ENCODE data around the gene IFT43. TPM values are rescaled to one million over a fixed set of nuclear protein-coding genes. Genes with fewer than 3 reads are reported as not detected.

IFT43 gene
- total RNA-seq, 1 experiment from 2014 or later = 17.5 TPM

DNA sequence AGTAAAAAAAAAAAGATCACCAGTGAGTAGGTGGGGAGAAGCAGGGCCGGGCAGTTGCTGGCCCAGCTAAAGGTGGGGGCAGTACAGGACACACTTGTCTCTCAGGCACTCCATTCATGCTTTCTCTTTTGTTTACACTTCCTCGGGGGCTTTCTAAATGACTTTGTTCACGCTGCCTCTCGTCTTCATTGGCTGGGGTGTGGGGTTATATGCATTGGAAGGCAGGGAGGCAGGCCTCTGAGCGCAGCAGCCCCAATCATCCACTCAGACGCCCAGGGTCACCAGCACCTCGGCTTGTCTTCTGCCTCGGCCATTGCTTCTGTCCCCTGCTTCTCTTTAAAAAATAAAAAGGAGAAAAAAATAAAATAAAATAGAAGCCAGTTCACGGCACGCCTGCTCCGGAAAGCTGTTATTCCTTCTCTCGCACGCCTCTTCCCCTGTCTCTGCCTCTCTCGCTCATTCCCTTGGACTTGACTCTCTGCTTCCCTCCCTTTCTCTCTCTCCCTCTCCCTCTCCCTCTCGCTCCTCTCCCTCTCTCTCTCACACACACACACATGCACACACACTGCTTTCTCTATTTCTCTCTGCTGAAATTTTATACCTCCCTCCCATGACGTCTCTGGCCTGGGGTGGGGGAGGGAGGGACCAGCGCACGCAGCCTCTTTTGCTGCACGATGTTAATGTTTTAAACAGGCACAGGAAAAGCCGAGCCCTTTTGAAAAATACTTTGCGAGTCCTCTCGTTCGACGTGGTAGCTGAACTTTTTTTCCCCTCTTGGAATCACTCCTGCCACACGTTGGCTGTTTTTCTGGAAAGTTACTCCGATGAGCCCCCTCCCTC is 3.9 kb upstream of the IFT43 start, which contains the start of gene TGFB3:
TSS of gene TGFB3 (minus strand) at position 570 of the 840 bp plus-strand sequence. CDS start 1,102 bp downstream, outside the sequence.
- DNase-seq (ENCODE audit: low spot score) (no peak), ATAC-seq (peak; percentile 7)
- H3K36me3 Mint-ChIP-seq = no peaks in the 10 kb centered on the region
- no peaks in the 10 kb centered on the region for H3K9me3 Mint-ChIP-seq
- TF ChIP-seq ZNF263 (CRISPR knock-in tag; IDR thresholded peaks at IDR 0.05; ENCODE audit: low read depth) (no peak), ETV6 (CRISPR knock-in tag; IDR thresholded peaks at IDR 0.05) (no peak), ELF4 (CRISPR knock-in tag; IDR thresholded peaks at IDR 0.05; ENCODE audit: low read depth) (no peak), NFE2L1 (CRISPR knock-in tag; IDR thresholded peaks at IDR 0.05) (0 out of 2 replicates have a peak, but pooled peaks have one; percentile 8)
- TF ChIP-seq, protein P1, sequence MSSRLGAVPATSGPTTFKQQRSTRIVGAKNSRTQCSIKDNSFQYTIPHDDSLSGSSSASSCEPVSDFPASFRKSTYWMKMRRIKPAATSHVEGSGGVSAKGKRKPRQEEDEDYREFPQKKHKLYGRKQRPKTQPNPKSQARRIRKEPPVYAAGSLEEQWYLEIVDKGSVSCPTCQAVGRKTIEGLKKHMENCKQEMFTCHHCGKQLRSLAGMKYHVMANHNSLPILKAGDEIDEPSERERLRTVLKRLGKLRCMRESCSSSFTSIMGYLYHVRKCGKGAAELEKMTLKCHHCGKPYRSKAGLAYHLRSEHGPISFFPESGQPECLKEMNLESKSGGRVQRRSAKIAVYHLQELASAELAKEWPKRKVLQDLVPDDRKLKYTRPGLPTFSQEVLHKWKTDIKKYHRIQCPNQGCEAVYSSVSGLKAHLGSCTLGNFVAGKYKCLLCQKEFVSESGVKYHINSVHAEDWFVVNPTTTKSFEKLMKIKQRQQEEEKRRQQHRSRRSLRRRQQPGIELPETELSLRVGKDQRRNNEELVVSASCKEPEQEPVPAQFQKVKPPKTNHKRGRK (CRISPR knock-in tag; IDR thresholded peaks at IDR 0.05; ENCODE audit: borderline replicate concordance) = 0 out of 2 replicates have a peak, but pooled peaks have one; percentile 34
- TF ChIP-seq, protein P2, sequence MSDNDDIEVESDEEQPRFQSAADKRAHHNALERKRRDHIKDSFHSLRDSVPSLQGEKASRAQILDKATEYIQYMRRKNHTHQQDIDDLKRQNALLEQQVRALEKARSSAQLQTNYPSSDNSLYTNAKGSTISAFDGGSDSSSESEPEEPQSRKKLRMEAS (CRISPR knock-in tag; IDR thresholded peaks at IDR 0.05) = 0 out of 2 replicates have a peak, but pooled peaks have one; percentile 45
- peaks cover 48% of the 10 kb centered on the region for H3K4me1 Mint-ChIP-seq
- H3K27ac Mint-ChIP-seq = no peak within 1 kb of the TSS; the same call in 1 of the 2 replicates
- H3K27me3 Mint-ChIP-seq (ENCODE audit: low read depth) = peaks cover 39% of the 10 kb centered on the region
- ChIA-PET POLR2A (interaction anchor here (1.0 to 1.1 kb wide), 2 partner anchors 75 to 81 kb away, joined by 3 to 5 read pairs; no protein-coding TSS in a partner anchor), CTCF (interaction anchor here (0.7 to 10.6 kb wide), 32 partner anchors 7 to 554 kb away, joined by 3 to 307 read pairs (median 6); partner anchors contain the start of genes ERG28, FLVCR2, JDP2 and TTLL5)
- peak within 1 kb of the TSS; percentile 84 for H3K4me3 Mint-ChIP-seq

DNA sequence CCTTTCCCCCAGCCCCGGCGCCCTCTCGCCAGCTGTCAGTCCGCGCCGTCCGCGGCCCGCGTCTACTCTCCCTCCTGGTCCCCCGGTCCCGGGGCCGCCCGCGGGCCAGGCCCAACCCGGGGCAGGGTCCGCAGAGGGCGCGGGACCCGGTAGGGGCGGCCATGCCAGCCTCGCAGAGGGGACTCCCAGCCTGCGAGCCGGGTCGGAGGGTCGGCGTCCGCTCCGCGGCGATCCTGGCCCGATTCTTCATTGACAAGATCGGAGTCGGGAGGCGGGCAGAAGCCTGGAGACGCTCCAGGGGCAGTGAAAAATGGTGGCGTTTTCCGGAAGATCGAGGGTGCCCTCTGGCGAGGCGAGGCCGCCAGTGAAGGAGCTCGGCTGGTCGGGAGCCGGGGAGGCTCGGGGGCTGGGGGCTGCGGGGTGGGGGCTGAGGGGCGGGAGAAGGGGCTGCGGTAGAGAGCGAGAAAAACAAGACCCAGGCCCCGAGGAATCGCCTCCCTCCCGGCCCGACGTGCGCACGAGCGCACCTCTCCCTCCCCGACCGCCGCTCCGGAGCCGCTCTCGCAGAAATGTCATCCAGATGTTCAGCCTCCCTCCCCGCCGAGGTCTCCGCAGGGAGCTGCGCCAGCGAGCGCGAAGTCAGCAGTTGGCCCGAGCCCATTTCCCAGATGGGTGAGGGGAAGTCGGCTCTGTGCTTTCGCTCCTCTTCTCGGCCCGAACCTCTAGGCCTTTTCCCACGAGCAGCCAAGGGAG is 3.1 kb upstream of the IFT43 start:
- no peaks in the 10 kb centered on the region for H3K9me3 Mint-ChIP-seq
- peaks cover 39% of the 10 kb centered on the region for H3K27me3 Mint-ChIP-seq (ENCODE audit: low read depth)
- peak overlapping the region; percentile 84 for H3K4me3 Mint-ChIP-seq
- ATAC-seq (peak; percentile 65), DNase-seq (ENCODE audit: low spot score) (peak; percentile 87)
- ChIA-PET POLR2A (interaction anchor here (1.0 to 1.1 kb wide), 2 partner anchors 76 to 82 kb away, joined by 3 to 5 read pairs; no protein-coding TSS in a partner anchor), CTCF (interaction anchor here (0.5 to 10.6 kb wide), 49 partner anchors 8 to 528 kb away, joined by 3 to 307 read pairs (median 4); partner anchors contain the start of genes ERG28, FLVCR2 and TTLL5)
- H3K4me1 Mint-ChIP-seq = peaks cover 42% of the 10 kb centered on the region
- no peaks in the 10 kb centered on the region for H3K36me3 Mint-ChIP-seq
- no peak overlapping the region for H3K27ac Mint-ChIP-seq
- TF ChIP-seq, protein P3, sequence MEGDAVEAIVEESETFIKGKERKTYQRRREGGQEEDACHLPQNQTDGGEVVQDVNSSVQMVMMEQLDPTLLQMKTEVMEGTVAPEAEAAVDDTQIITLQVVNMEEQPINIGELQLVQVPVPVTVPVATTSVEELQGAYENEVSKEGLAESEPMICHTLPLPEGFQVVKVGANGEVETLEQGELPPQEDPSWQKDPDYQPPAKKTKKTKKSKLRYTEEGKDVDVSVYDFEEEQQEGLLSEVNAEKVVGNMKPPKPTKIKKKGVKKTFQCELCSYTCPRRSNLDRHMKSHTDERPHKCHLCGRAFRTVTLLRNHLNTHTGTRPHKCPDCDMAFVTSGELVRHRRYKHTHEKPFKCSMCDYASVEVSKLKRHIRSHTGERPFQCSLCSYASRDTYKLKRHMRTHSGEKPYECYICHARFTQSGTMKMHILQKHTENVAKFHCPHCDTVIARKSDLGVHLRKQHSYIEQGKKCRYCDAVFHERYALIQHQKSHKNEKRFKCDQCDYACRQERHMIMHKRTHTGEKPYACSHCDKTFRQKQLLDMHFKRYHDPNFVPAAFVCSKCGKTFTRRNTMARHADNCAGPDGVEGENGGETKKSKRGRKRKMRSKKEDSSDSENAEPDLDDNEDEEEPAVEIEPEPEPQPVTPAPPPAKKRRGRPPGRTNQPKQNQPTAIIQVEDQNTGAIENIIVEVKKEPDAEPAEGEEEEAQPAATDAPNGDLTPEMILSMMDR (IDR thresholded peaks at IDR 0.05) = peak; percentile 34; the same call in 1 of the 2 replicates
- TF ChIP-seq, protein P2 (CRISPR knock-in tag; IDR thresholded peaks at IDR 0.05) = peak; percentile 30; the same call in 1 of the 2 replicates
- 0 out of 2 replicates have a peak, but pooled peaks have one; percentile 16 for TF ChIP-seq GABPB1 (CRISPR knock-in tag; IDR thresholded peaks at IDR 0.05)
- TF ChIP-seq, protein P4, sequence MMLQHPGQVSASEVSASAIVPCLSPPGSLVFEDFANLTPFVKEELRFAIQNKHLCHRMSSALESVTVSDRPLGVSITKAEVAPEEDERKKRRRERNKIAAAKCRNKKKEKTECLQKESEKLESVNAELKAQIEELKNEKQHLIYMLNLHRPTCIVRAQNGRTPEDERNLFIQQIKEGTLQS (CRISPR knock-in tag; conservative IDR thresholded peaks at IDR 0.05) = no peak
- no peak for TF ChIP-seq SP1 (CRISPR knock-in tag; conservative IDR thresholded peaks at IDR 0.05)
- TF ChIP-seq FOXK1 (CRISPR knock-in tag; IDR thresholded peaks at IDR 0.05) = 0 out of 2 replicates have a peak, but pooled peaks have one; percentile 5
- TF ChIP-seq GTF2I (CRISPR knock-in tag; conservative IDR thresholded peaks at IDR 0.05) = peak; percentile 74
- TF ChIP-seq OVOL2 (CRISPR knock-in tag; IDR thresholded peaks at IDR 0.05; ENCODE audit: borderline replicate concordance) = no peak
- TF ChIP-seq FOXJ3 (CRISPR knock-in tag; IDR thresholded peaks at IDR 0.05; ENCODE audit: borderline replicate concordance) = no peak
- no peak for TF ChIP-seq ETV6 (CRISPR knock-in tag; IDR thresholded peaks at IDR 0.05)
- TF ChIP-seq, protein P5, sequence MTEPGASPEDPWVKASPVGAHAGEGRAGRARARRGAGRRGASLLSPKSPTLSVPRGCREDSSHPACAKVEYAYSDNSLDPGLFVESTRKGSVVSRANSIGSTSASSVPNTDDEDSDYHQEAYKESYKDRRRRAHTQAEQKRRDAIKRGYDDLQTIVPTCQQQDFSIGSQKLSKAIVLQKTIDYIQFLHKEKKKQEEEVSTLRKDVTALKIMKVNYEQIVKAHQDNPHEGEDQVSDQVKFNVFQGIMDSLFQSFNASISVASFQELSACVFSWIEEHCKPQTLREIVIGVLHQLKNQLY (CRISPR knock-in tag; IDR thresholded peaks at IDR 0.05) = no peak
- peak; percentile 66 for TF ChIP-seq ZNF423 (CRISPR knock-in tag; IDR thresholded peaks at IDR 0.05)
- TF ChIP-seq, protein P6, sequence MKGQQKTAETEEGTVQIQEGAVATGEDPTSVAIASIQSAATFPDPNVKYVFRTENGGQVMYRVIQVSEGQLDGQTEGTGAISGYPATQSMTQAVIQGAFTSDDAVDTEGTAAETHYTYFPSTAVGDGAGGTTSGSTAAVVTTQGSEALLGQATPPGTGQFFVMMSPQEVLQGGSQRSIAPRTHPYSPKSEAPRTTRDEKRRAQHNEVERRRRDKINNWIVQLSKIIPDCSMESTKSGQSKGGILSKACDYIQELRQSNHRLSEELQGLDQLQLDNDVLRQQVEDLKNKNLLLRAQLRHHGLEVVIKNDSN (CRISPR knock-in tag; IDR thresholded peaks at IDR 0.05) = no peak
- TF ChIP-seq ZNF121 (CRISPR knock-in tag; IDR thresholded peaks at IDR 0.05) = no peak
- TF ChIP-seq, protein P7, sequence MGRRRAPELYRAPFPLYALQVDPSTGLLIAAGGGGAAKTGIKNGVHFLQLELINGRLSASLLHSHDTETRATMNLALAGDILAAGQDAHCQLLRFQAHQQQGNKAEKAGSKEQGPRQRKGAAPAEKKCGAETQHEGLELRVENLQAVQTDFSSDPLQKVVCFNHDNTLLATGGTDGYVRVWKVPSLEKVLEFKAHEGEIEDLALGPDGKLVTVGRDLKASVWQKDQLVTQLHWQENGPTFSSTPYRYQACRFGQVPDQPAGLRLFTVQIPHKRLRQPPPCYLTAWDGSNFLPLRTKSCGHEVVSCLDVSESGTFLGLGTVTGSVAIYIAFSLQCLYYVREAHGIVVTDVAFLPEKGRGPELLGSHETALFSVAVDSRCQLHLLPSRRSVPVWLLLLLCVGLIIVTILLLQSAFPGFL (CRISPR knock-in tag; IDR thresholded peaks at IDR 0.05; ENCODE audit: borderline replicate concordance) = no peak
